ENCODE data around the gene ECHS1. TPM values are rescaled to one million over a fixed set of nuclear protein-coding genes. Genes with fewer than 3 reads are reported as not detected.

Gene ECHS1
- total and polyA plus RNA-seq, 2 of the 8 experiments (the other 6 are each of a cell fraction or from before 2014, with no cell fraction given): 41.7 to 101 TPM

GRCh38 chr10:133419211-133419950 is 46.2 kb upstream of the ECHS1 start:
- H4K5ac ChIP-seq (ENCODE audit: insufficient read length, low read depth, low read length): no peak overlapping the region
- CTCF ChIA-PET (ENCODE audit: partially characterized antibody): interaction anchor here (1.0 to 1.6 kb wide), 5 partner anchors 18 to 154 kb away, joined by 3 to 4 read pairs (median 3); no protein-coding TSS in a partner anchor
- no peak overlapping the region for H3K56ac ChIP-seq (replicated peaks; ENCODE audit: insufficient read length, low read depth, low read length)
- no peak overlapping the region for H3K4ac ChIP-seq (replicated peaks; ENCODE audit: insufficient read length, low read depth, low read length)
- H3K4me3 ChIP-seq (ENCODE audit: extremely low read depth in 1 of 4, insufficient read depth in 2 of 4, low read depth in 3 of 4, low read length in 4 of 4): no peak overlapping the region
- 89% methylated on average over 31 of the region's 34 CpGs; no CpG with 5 or more reads in 1 of the 2 experiments for WGBS, 2 experiments (ENCODE audit: extremely low coverage in 1 of 2, insufficient coverage in 1 of 2, insufficient read length in 1 of 2, insufficient replicate concordance in 2 of 2, low coverage in 1 of 2, low lambda C conversion rate in 2 of 2, missing lambda C conversion rate in 1 of 2)
- H2AK5ac ChIP-seq (ENCODE audit: low read depth, low read length): no peak overlapping the region
- H3K9me3 ChIP-seq (ENCODE audit: insufficient read depth in 2 of 2, low read depth in 1 of 2, low read length in 1 of 2): peaks cover 0 to 10% of the 10 kb centered on the region in 2 experiments; a peak in 1 of 4 replicates
- H2BK5ac ChIP-seq (ENCODE audit: low read depth, low read length): no peak overlapping the region
- no peak overlapping the region for H3K14ac ChIP-seq (ENCODE audit: insufficient read length)
- peaks cover 0 to 6% (median 0%) of the 10 kb centered on the region in 4 experiments; a peak in 2 of 7 replicates for H3K4me1 ChIP-seq (replicated peaks in 1 of 4; ENCODE audit: control insufficient read depth in 3 of 4, insufficient read depth in 4 of 4, low read length in 3 of 4)
- peaks cover 0 to 3% (median under 1%) of the 10 kb centered on the region in 4 experiments; a peak in 2 of 7 replicates for H3K27me3 ChIP-seq (replicated peaks in 1 of 4; ENCODE audit: control insufficient read depth in 3 of 4, extremely low read depth in 1 of 4, insufficient read depth in 3 of 4, low read length in 3 of 4)
- H3K18ac ChIP-seq (ENCODE audit: extremely low read depth, low read length): no peak overlapping the region
- POLR2A ChIA-PET (ENCODE audit: partially characterized antibody): interaction anchor here (0.9 to 2.0 kb wide), 4 partner anchors 18 to 154 kb away, joined by 3 to 5 read pairs (median 4); no protein-coding TSS in a partner anchor
- no peaks in the 10 kb centered on the region for H3K79me1 ChIP-seq (ENCODE audit: low read depth, low read length)
- H3K27ac ChIP-seq (ENCODE audit: low read depth, low read length): no peak overlapping the region
- H2BK15ac ChIP-seq (ENCODE audit: low read length): no peak overlapping the region
- peak overlapping the region; percentile 14; the same call in 1 of the 2 replicates for H4K8ac ChIP-seq (ENCODE audit: extremely low read depth, insufficient read depth, low read length)
- TF ChIP-seq SP4 (IDR thresholded peaks at IDR 0.05; ENCODE audit: low read length) (no peak), BRCA1 (IDR thresholded peaks at IDR 0.05; ENCODE audit: low read depth, low read length) (no peak), HDAC2 (IDR thresholded peaks at IDR 0.05; ENCODE audit: borderline replicate concordance in 1 of 2, low read depth in 2 of 2, low read length in 2 of 2) (no peak), EP300 (IDR thresholded peaks at IDR 0.05; ENCODE audit: borderline replicate concordance in 1 of 2, low read depth in 2 of 2, low read length in 2 of 2) (no peak), TCF12 (IDR thresholded peaks at IDR 0.05; ENCODE audit: low read depth, low read length) (no peak), POLR2A (IDR thresholded peaks at IDR 0.05; ENCODE audit: control extremely low read depth in 1 of 2, low read depth in 2 of 2, low read length in 2 of 2) (peak in 1 of 2 experiments; percentile 17; a peak in 1 of 3 replicates), RFX5 (IDR thresholded peaks at IDR 0.05; ENCODE audit: borderline replicate concordance, low read depth, low read length) (no peak)
- TF ChIP-seq, protein P1, sequence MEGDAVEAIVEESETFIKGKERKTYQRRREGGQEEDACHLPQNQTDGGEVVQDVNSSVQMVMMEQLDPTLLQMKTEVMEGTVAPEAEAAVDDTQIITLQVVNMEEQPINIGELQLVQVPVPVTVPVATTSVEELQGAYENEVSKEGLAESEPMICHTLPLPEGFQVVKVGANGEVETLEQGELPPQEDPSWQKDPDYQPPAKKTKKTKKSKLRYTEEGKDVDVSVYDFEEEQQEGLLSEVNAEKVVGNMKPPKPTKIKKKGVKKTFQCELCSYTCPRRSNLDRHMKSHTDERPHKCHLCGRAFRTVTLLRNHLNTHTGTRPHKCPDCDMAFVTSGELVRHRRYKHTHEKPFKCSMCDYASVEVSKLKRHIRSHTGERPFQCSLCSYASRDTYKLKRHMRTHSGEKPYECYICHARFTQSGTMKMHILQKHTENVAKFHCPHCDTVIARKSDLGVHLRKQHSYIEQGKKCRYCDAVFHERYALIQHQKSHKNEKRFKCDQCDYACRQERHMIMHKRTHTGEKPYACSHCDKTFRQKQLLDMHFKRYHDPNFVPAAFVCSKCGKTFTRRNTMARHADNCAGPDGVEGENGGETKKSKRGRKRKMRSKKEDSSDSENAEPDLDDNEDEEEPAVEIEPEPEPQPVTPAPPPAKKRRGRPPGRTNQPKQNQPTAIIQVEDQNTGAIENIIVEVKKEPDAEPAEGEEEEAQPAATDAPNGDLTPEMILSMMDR (IDR thresholded peaks at IDR 0.05; ENCODE audit: control extremely low read depth in 1 of 3, insufficient read depth in 1 of 3, low read depth in 1 of 3, low read length in 3 of 3): no peak
- H4K91ac ChIP-seq (replicated peaks; ENCODE audit: insufficient read length, low read length): no peak overlapping the region
- no peak overlapping the region for H2BK20ac ChIP-seq (ENCODE audit: low read length)
- H2BK12ac ChIP-seq (ENCODE audit: low read depth, low read length): no peak overlapping the region
- peaks cover 0 to 14% (median 2%) of the 10 kb centered on the region in 4 experiments; a peak in 3 of 8 replicates for H3K36me3 ChIP-seq (ENCODE audit: control insufficient read depth in 2 of 4, insufficient read depth in 4 of 4, low read length in 3 of 4)
- H3K23me2 ChIP-seq (ENCODE audit: low read depth, low read length): peaks cover 3% of the 10 kb centered on the region; the same call in 1 of the 2 replicates
- peaks cover 5 to 23% of the 10 kb centered on the region in 2 experiments for H4K20me1 ChIP-seq (replicated peaks in 1 of 2; ENCODE audit: control insufficient read depth in 1 of 2, insufficient read depth in 2 of 2, low read length in 2 of 2)
- no peak for FAIRE-seq
- H3K79me2 ChIP-seq (ENCODE audit: control insufficient read depth in 1 of 2, insufficient read depth in 2 of 2, low read length in 2 of 2): no peaks in the 10 kb centered on the region
- no peak overlapping the region for H3K9ac ChIP-seq (replicated peaks in 1 of 4; ENCODE audit: extremely low read depth in 1 of 4, low read depth in 3 of 4, low read length in 3 of 4)
- no peak overlapping the region for H3K23ac ChIP-seq (ENCODE audit: insufficient read length)
- no peak overlapping the region for H2BK120ac ChIP-seq (replicated peaks; ENCODE audit: low read depth, low read length)
- no peak overlapping the region for H2AFZ ChIP-seq (ENCODE audit: low read length)
- no peak for DNase-seq (ENCODE audit: low read depth in 1 of 2, low spot score in 2 of 2)
- H3K4me2 ChIP-seq (ENCODE audit: insufficient read depth in 1 of 2, low read depth in 2 of 2, low read length in 2 of 2): no peak overlapping the region
